ENCODE measurements around the gene MKI67. TPM values are rescaled to one million over a fixed set of nuclear protein-coding genes. Genes with fewer than 3 reads are reported as not detected.
"Not testable (repeated sequence)": the region's sequence is repeated elsewhere in the genome, so short reads cannot be mapped to it uniquely, and the experiment has no call there.

MKI67 gene
- total RNA-seq, 1 donor from 2014 or later, result 5.6 TPM

GRCh38 chr10:128096486-128097199 lies 29.6 kb downstream of the MKI67 start:
- TF ChIP-seq CTCF (IDR thresholded peaks at IDR 0.05; ENCODE audit: insufficient read depth, low read length, poor library complexity, severe bottlenecking), result no peak
- no peak for DNase-seq (ENCODE audit: low read depth)
- no peaks in the 10 kb centered on the region for H3K27me3 ChIP-seq (ENCODE audit: control insufficient read depth, insufficient read depth, low read length)
- no peak overlapping the region for H3K4me3 ChIP-seq (ENCODE audit: low read depth, low read length)
- no peaks in the 10 kb centered on the region for H3K36me3 ChIP-seq (ENCODE audit: control insufficient read depth, insufficient read depth, low read length)

GRCh38 chr10:128095753-128096469 lies 30.3 kb downstream of the MKI67 start:
- H3K36me3 ChIP-seq (ENCODE audit: control insufficient read depth, insufficient read depth, low read length), result no peaks in the 10 kb centered on the region
- no peaks in the 10 kb centered on the region for H3K27me3 ChIP-seq (ENCODE audit: control insufficient read depth, insufficient read depth, low read length)
- no peak for DNase-seq (ENCODE audit: low read depth)
- TF ChIP-seq CTCF (IDR thresholded peaks at IDR 0.05; ENCODE audit: insufficient read depth, low read length, poor library complexity, severe bottlenecking), result no peak
- H3K4me3 ChIP-seq (ENCODE audit: low read depth, low read length), result no peak overlapping the region

GRCh38 chr10:128095027-128095752 lies 31.0 kb downstream of the MKI67 start:
- Histone ChIP-seq H3K27me3 (ENCODE audit: control insufficient read depth, insufficient read depth, low read length) (no peaks in the 10 kb centered on the region), H3K4me3 (ENCODE audit: low read depth, low read length) (no peak overlapping the region), H3K36me3 (ENCODE audit: control insufficient read depth, insufficient read depth, low read length) (no peaks in the 10 kb centered on the region)
- no peak for DNase-seq (ENCODE audit: low read depth)
- no peak for TF ChIP-seq CTCF (IDR thresholded peaks at IDR 0.05; ENCODE audit: insufficient read depth, low read length, poor library complexity, severe bottlenecking)

- not testable (repeated sequence) for H3K4me3 ChIP-seq (ENCODE audit: low read depth, low read length); H3K36me3 ChIP-seq (ENCODE audit: control insufficient read depth, insufficient read depth, low read length); H3K27me3 ChIP-seq (ENCODE audit: control insufficient read depth, insufficient read depth, low read length); DNase-seq (ENCODE audit: low read depth)
Measured at GRCh38 chr10:128094596-128094995, 31.6 kb downstream of the MKI67 start.

GRCh38 chr10:128092454-128092853 lies 33.8 kb downstream of the MKI67 start:
- no peak for TF ChIP-seq CTCF (IDR thresholded peaks at IDR 0.05; ENCODE audit: insufficient read depth, low read length, poor library complexity, severe bottlenecking)
- H3K4me3 ChIP-seq (ENCODE audit: low read depth, low read length), result no peak overlapping the region
- no peak for DNase-seq (ENCODE audit: low read depth)
- no peaks in the 10 kb centered on the region for H3K27me3 ChIP-seq (ENCODE audit: control insufficient read depth, insufficient read depth, low read length)
- H3K36me3 ChIP-seq (ENCODE audit: control insufficient read depth, insufficient read depth, low read length), result no peaks in the 10 kb centered on the region

- Histone ChIP-seq H3K27me3 (ENCODE audit: control insufficient read depth, insufficient read depth, low read length) (no peaks in the 10 kb centered on the region), H3K4me3 (ENCODE audit: low read depth, low read length) (no peak overlapping the region), H3K36me3 (ENCODE audit: control insufficient read depth, insufficient read depth, low read length) (no peaks in the 10 kb centered on the region)
- no peak for DNase-seq (ENCODE audit: low read depth)
- no peak for TF ChIP-seq CTCF (IDR thresholded peaks at IDR 0.05; ENCODE audit: insufficient read depth, low read length, poor library complexity, severe bottlenecking)
Measured at GRCh38 chr10:128091636-128092210, 34.5 kb downstream of the MKI67 start.

Data from kidney epithelial cell (primary cell).